Hepatocyte (in vitro differentiated cells): ENCODE results near the gene CGB1. TPM values are rescaled to one million over a fixed set of nuclear protein-coding genes. Genes with fewer than 3 reads are reported as not detected.

Source experiments
- DNase-seq: peaks from one replicate; pipeline ENCODE4 v3.0.0-alpha.2; 2016; ENCODE audit warnings: low spot score
- H2AFZ ChIP-seq: fragments of 200-600 bp; sonication (generic); 2 replicates; pipeline ENCODE4 v1.6.0; 2016; ENCODE audit warnings: antibody characterized with exemption, mild to moderate bottlenecking
- H3K27ac ChIP-seq: fragments of 200-600 bp; sonication (generic); 2 replicates; pipeline ENCODE4 v1.5.1; 2016; ENCODE audit warnings: mild to moderate bottlenecking
- H3K27me3 ChIP-seq: fragments of 200-600 bp; sonication (generic); 2 replicates; pipeline ENCODE4 v1.6.1; 2016
- H3K36me3 ChIP-seq: fragments of 200-600 bp; sonication (generic); replicated peaks from 2 replicates; pipeline ENCODE4 v1.5.1; 2016; ENCODE audit warnings: low read depth; ENCODE audit not compliant: insufficient read depth
- H3K4me1 ChIP-seq: fragments of 200-600 bp; sonication (generic); 2 replicates; pipeline ENCODE4 v1.5.1; 2016; ENCODE audit warnings: mild to moderate bottlenecking, moderate library complexity; ENCODE audit not compliant: insufficient read depth
- H3K4me2 ChIP-seq: fragments of 200-600 bp; sonication (generic); 2 replicates; pipeline ENCODE4 v1.6.0; 2016
- H3K4me3 ChIP-seq: fragments of 200-600 bp; sonication (generic); 2 replicates; pipeline ENCODE4 v1.5.1; 2016; ENCODE audit warnings: mild to moderate bottlenecking
- H3K79me2 ChIP-seq: fragments of 200-600 bp; sonication (generic); 2 replicates; pipeline ENCODE4 v1.6.0; 2017; ENCODE audit warnings: mild to moderate bottlenecking
- H3K9me2 ChIP-seq: fragments of 200-600 bp; sonication (generic); replicated peaks from 2 replicates; pipeline ENCODE4 v1.6.0; 2017; ENCODE audit warnings: mild to moderate bottlenecking; ENCODE audit not compliant: insufficient read depth
- H3K9me3 ChIP-seq: fragments of 200-600 bp; sonication (generic); 2 replicates; pipeline ENCODE4 v1.5.1; 2016; ENCODE audit warnings: low read depth, mild to moderate bottlenecking
- H4K20me1 ChIP-seq: fragments of 200-600 bp; sonication (generic); 2 replicates; pipeline ENCODE4 v1.6.0; 2016; ENCODE audit warnings: mild to moderate bottlenecking; ENCODE audit not compliant: insufficient read depth, poor library complexity, severe bottlenecking
- EZH2 ChIP-seq: fragments of 200-600 bp; sonication (generic); IDR thresholded peaks from 2 replicates; pipeline ENCODE4 v1.6.1; 2016; ENCODE audit warnings: antibody characterized with exemption, mild to moderate bottlenecking, borderline replicate concordance
- EZH2phosphoT487 ChIP-seq: fragments of 200-600 bp; sonication (generic); IDR thresholded peaks from one replicate; pipeline ENCODE4 v1.6.1; 2018; ENCODE audit warnings: antibody characterized with exemption, mild to moderate bottlenecking, low read depth, moderate library complexity; ENCODE audit not compliant: unreplicated experiment, severe bottlenecking
- WGBS: methylation state at CpG from one replicate; pipeline ENCODE4 v1.1.6; 2016; ENCODE audit warnings: low lambda C conversion rate; ENCODE audit errors: missing lambda C conversion rate; 5-methylcytosine and 5-hydroxymethylcytosine counted together
- polyA plus RNA-seq: library from polyadenylated mRNA; unstranded; fragments of >200 nt; fragmentation: Nextera tagmentation; extraction: Ambion mirVana; gene quantifications from 2 replicates; pipeline ENCODE4 v1.2.1, GENCODE V29; 2016
- total RNA-seq: library from RNA; depleted of rRNA; stranded (reverse); fragments of >200 nt; gene quantifications from 2 replicates; pipeline ENCODE4 v1.2.3, GENCODE V29; 2014
- TF ChIP-seq, protein P1 (sequence below): fragments of 200-600 bp; sonication (generic); IDR thresholded peaks from 2 replicates; pipeline ENCODE4 v1.5.1; 2016; ENCODE audit warnings: antibody characterized with exemption, mild to moderate bottlenecking; ENCODE audit not compliant: poor library complexity

Gene CGB1
- total and polyA plus RNA-seq, 2 experiments from 2014 or later: 0.52 TPM; not detected in 1

DNA sequence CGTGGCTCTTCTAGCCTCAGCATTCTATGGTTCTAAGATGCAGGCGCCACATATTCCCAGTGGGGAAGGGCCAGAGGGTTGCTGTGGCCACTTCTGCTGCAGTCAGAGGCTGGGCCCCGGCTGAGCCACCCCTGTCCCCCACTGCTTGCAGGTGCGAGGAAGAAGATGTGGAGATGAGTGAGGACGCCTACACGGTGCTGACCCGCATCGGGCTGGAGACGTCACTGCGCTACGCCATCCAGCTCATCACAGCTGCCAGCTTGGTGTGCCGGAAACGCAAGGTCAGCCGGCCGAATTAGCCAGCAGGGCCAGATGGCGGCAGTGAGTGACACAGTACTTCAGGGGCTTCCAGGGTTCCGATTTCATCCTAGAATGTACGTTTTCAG is 21.8 kb downstream of the CGB1 start:
- no peak overlapping the region for H3K27ac ChIP-seq
- peaks cover 16% of the 10 kb centered on the region for H3K27me3 ChIP-seq
- 94% methylated on average over 17 of the region's 18 CpGs for WGBS
- H4K20me1 ChIP-seq: no peaks in the 10 kb centered on the region
- no peaks in the 10 kb centered on the region for H3K9me2 ChIP-seq
- H2AFZ ChIP-seq: no peak overlapping the region
- H3K79me2 ChIP-seq: no peaks in the 10 kb centered on the region
- TF ChIP-seq EZH2 (no peak), EZH2phosphoT487 (no peak)
- TF ChIP-seq, protein P1, sequence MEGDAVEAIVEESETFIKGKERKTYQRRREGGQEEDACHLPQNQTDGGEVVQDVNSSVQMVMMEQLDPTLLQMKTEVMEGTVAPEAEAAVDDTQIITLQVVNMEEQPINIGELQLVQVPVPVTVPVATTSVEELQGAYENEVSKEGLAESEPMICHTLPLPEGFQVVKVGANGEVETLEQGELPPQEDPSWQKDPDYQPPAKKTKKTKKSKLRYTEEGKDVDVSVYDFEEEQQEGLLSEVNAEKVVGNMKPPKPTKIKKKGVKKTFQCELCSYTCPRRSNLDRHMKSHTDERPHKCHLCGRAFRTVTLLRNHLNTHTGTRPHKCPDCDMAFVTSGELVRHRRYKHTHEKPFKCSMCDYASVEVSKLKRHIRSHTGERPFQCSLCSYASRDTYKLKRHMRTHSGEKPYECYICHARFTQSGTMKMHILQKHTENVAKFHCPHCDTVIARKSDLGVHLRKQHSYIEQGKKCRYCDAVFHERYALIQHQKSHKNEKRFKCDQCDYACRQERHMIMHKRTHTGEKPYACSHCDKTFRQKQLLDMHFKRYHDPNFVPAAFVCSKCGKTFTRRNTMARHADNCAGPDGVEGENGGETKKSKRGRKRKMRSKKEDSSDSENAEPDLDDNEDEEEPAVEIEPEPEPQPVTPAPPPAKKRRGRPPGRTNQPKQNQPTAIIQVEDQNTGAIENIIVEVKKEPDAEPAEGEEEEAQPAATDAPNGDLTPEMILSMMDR: no peak
- no peak overlapping the region for H3K4me2 ChIP-seq
- H3K36me3 ChIP-seq: no peaks in the 10 kb centered on the region
- H3K9me3 ChIP-seq: no peaks in the 10 kb centered on the region
- no peak overlapping the region for H3K4me3 ChIP-seq
- DNase-seq: no peak
- H3K4me1 ChIP-seq: peaks cover 9% of the 10 kb centered on the region

DNA sequence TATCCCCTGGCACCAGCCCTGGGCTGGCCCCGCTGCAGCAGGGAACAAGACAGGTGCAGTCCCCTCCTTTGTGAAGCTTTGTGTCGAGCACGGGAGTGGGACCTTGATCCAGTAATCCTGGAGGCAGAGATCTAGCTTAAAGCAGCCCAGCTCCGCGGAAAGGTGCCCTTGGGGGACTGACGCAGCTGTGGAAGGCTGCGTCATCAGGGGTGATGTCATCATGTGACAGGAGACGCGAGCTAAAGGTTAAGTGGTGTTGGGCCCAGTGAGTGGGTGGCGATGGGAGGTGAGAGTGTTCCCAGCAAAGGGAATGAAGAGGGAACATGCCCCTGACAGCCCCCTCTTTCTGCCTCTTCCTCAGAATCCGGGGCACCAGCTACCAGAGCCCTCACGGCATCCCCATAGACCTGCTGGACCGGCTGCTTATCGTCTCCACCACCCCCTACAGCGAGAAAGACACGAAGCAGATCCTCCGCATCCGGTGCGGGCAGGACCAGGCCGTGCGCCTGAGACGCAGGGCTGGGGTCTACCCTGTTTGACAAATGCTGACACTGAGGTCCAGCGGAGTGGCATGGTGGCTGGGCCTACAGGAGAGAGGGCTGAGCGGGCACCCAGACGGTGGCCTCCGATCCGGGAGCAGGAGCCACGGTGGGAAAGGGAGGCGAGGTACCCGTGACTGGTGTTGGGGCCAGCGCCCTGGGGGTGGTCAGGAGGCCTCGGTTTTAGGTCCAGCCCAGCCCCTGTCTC is 22.4 kb downstream of the CGB1 start:
- Histone ChIP-seq H3K79me2 (no peaks in the 10 kb centered on the region), H3K4me2 (no peak overlapping the region), H3K36me3 (no peaks in the 10 kb centered on the region), H4K20me1 (no peaks in the 10 kb centered on the region), H3K4me1 (peaks cover 9% of the 10 kb centered on the region), H3K9me2 (no peaks in the 10 kb centered on the region), H3K27ac (no peak overlapping the region), H3K9me3 (no peaks in the 10 kb centered on the region), H2AFZ (no peak overlapping the region), H3K27me3 (peaks cover 11% of the 10 kb centered on the region), H3K4me3 (no peak overlapping the region)
- no peak for DNase-seq
- TF ChIP-seq EZH2 (no peak), EZH2phosphoT487 (no peak)
- TF ChIP-seq, protein P1: no peak
- WGBS: 97% methylated on average over 29 of the region's 32 CpGs

DNA sequence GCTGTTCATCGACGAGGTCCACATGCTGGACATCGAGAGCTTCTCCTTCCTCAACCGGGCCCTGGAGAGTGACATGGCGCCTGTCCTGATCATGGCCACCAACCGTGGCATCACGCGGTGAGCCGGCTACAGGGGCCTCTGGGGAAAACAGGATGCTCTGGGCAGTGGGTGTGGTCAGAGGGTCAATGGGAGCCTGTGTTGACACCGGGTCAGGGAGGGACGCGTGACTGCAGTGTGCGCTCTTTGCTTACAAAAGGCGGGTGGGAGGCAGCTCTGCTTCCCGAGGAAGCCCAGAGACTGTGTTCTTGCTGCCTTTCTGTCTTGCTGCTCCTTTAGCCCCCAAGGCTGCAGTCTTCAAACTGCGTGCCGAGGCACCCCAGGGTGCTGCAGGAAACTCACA is 25.5 kb downstream of the CGB1 start:
- no peak for DNase-seq
- H3K9me2 ChIP-seq: no peaks in the 10 kb centered on the region
- H3K4me2 ChIP-seq: no peak overlapping the region
- WGBS: 95% methylated on average over 14 of the region's 17 CpGs
- no peak overlapping the region for H3K27ac ChIP-seq
- no peaks in the 10 kb centered on the region for H3K9me3 ChIP-seq
- H3K27me3 ChIP-seq: no peaks in the 10 kb centered on the region
- H2AFZ ChIP-seq: no peak overlapping the region
- H3K4me1 ChIP-seq: no peaks in the 10 kb centered on the region
- no peaks in the 10 kb centered on the region for H3K79me2 ChIP-seq
- no peak overlapping the region for H3K4me3 ChIP-seq
- H3K36me3 ChIP-seq: no peaks in the 10 kb centered on the region
- TF ChIP-seq EZH2phosphoT487 (no peak), EZH2 (no peak)
- TF ChIP-seq, protein P1: no peak
- no peaks in the 10 kb centered on the region for H4K20me1 ChIP-seq
